H1 (cell line): ENCODE measurements around the gene MEGF11. TPM values are rescaled to one million over a fixed set of nuclear protein-coding genes. Genes with fewer than 3 reads are reported as not detected.

Experiments used
- BRCA1 ChIP-seq: IDR thresholded peaks from 2 replicates; pipeline ENCODE4 v1.6.1; 2012; ENCODE audit warnings: low read depth, low read length, improper control_type of control experiment
- EGR1 ChIP-seq: IDR thresholded peaks from 2 replicates; pipeline ENCODE4 v1.6.1; 2011; ENCODE audit warnings: low read depth, low read length, borderline replicate concordance
- HDAC6 ChIP-seq: IDR thresholded peaks from one replicate; pipeline ENCODE4 v1.7.1; 2012; ENCODE audit warnings: low read depth, mild to moderate bottlenecking, inconsistent platforms, low read length, moderate library complexity
- KDM5A ChIP-seq: fragments of 200-600 bp; IDR thresholded peaks from 2 replicates; pipeline ENCODE4 v1.7.1; 2012; ENCODE audit warnings: mild to moderate bottlenecking, low read length, inconsistent platforms, mixed read lengths
- SP2 ChIP-seq: IDR thresholded peaks from 2 replicates; pipeline ENCODE4 v1.6.1; 2012; ENCODE audit warnings: mild to moderate bottlenecking, low read length, inconsistent platforms
- SUZ12 ChIP-seq: fragments of 200-600 bp; sonication (generic); IDR thresholded peaks from 2 replicates; pipeline ENCODE4 v1.6.1; 2012; ENCODE audit warnings: mild to moderate bottlenecking, inconsistent platforms, low read length, moderate library complexity, mixed read lengths
- TAF7 ChIP-seq: optimal IDR thresholded peaks from 2 replicates; pipeline ENCODE3; 2011; ENCODE audit warnings: low read depth, mild to moderate bottlenecking, inconsistent platforms, low read length, moderate library complexity, borderline replicate concordance
- polyA plus RNA-seq, 7 experiments: library from polyadenylated mRNA; depleted of rRNA in 3 of 7; stranded (reverse) in 5 of 7; unstranded in 2 of 7; fragments of >200 nt in 5 of 7; fragments of 200-250 nt in 2 of 7; gene quantifications; 1 replicate in 5 of 7; 2 replicates in 1 of 7; 4 replicates in 1 of 7; pipeline versions ENCODE4 v1.2.1 to v1.2.3, GENCODE V29; 2011 to 2013; ENCODE audit warnings: missing spikeins in 2 of 7, mixed read lengths in 2 of 7
- total RNA-seq: library from RNA; stranded (reverse); fragmentation: NEBNext Ultra II Directional; extraction: Animal tissue kit (Norgen Biotek cat#: 25700); gene quantifications from 2 replicates; pipeline ENCODE4 v1.2.1, GENCODE V29; 2021
- TF ChIP-seq, protein P1 (sequence below): fragments of 300-600 bp; sonication (generic); IDR thresholded peaks from 2 replicates; pipeline ENCODE4 v1.7.1; 2012; ENCODE audit warnings: low read length, moderate library complexity, mild to moderate bottlenecking, inconsistent platforms; ENCODE audit not compliant: insufficient replicate concordance
- TF ChIP-seq, protein P2 (sequence below): IDR thresholded peaks from 2 replicates; pipeline ENCODE4 v1.6.1; 2012; ENCODE audit warnings: low read length, inconsistent platforms

Gene MEGF11
- total and polyA plus RNA-seq, 2 of the 8 experiments (the other 6 are each of a cell fraction or from before 2014, with no cell fraction given): 4.4 to 4.8 TPM

GRCh38 chr15:66253418-66254088 is at the start of gene MEGF11 (continued):
- TF ChIP-seq, protein P1, sequence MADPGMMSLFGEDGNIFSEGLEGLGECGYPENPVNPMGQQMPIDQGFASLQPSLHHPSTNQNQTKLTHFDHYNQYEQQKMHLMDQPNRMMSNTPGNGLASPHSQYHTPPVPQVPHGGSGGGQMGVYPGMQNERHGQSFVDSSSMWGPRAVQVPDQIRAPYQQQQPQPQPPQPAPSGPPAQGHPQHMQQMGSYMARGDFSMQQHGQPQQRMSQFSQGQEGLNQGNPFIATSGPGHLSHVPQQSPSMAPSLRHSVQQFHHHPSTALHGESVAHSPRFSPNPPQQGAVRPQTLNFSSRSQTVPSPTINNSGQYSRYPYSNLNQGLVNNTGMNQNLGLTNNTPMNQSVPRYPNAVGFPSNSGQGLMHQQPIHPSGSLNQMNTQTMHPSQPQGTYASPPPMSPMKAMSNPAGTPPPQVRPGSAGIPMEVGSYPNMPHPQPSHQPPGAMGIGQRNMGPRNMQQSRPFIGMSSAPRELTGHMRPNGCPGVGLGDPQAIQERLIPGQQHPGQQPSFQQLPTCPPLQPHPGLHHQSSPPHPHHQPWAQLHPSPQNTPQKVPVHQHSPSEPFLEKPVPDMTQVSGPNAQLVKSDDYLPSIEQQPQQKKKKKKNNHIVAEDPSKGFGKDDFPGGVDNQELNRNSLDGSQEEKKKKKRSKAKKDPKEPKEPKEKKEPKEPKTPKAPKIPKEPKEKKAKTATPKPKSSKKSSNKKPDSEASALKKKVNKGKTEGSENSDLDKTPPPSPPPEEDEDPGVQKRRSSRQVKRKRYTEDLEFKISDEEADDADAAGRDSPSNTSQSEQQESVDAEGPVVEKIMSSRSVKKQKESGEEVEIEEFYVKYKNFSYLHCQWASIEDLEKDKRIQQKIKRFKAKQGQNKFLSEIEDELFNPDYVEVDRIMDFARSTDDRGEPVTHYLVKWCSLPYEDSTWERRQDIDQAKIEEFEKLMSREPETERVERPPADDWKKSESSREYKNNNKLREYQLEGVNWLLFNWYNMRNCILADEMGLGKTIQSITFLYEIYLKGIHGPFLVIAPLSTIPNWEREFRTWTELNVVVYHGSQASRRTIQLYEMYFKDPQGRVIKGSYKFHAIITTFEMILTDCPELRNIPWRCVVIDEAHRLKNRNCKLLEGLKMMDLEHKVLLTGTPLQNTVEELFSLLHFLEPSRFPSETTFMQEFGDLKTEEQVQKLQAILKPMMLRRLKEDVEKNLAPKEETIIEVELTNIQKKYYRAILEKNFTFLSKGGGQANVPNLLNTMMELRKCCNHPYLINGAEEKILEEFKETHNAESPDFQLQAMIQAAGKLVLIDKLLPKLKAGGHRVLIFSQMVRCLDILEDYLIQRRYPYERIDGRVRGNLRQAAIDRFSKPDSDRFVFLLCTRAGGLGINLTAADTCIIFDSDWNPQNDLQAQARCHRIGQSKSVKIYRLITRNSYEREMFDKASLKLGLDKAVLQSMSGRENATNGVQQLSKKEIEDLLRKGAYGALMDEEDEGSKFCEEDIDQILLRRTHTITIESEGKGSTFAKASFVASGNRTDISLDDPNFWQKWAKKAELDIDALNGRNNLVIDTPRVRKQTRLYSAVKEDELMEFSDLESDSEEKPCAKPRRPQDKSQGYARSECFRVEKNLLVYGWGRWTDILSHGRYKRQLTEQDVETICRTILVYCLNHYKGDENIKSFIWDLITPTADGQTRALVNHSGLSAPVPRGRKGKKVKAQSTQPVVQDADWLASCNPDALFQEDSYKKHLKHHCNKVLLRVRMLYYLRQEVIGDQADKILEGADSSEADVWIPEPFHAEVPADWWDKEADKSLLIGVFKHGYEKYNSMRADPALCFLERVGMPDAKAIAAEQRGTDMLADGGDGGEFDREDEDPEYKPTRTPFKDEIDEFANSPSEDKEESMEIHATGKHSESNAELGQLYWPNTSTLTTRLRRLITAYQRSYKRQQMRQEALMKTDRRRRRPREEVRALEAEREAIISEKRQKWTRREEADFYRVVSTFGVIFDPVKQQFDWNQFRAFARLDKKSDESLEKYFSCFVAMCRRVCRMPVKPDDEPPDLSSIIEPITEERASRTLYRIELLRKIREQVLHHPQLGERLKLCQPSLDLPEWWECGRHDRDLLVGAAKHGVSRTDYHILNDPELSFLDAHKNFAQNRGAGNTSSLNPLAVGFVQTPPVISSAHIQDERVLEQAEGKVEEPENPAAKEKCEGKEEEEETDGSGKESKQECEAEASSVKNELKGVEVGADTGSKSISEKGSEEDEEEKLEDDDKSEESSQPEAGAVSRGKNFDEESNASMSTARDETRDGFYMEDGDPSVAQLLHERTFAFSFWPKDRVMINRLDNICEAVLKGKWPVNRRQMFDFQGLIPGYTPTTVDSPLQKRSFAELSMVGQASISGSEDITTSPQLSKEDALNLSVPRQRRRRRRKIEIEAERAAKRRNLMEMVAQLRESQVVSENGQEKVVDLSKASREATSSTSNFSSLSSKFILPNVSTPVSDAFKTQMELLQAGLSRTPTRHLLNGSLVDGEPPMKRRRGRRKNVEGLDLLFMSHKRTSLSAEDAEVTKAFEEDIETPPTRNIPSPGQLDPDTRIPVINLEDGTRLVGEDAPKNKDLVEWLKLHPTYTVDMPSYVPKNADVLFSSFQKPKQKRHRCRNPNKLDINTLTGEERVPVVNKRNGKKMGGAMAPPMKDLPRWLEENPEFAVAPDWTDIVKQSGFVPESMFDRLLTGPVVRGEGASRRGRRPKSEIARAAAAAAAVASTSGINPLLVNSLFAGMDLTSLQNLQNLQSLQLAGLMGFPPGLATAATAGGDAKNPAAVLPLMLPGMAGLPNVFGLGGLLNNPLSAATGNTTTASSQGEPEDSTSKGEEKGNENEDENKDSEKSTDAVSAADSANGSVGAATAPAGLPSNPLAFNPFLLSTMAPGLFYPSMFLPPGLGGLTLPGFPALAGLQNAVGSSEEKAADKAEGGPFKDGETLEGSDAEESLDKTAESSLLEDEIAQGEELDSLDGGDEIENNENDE: no peak
- TF ChIP-seq SUZ12 (no peak), BRCA1 (no peak), KDM5A (no peak), TAF7 (no peak), SP2 (no peak), HDAC6 (no peak), EGR1 (peak; percentile 55)
- TF ChIP-seq, protein P2, sequence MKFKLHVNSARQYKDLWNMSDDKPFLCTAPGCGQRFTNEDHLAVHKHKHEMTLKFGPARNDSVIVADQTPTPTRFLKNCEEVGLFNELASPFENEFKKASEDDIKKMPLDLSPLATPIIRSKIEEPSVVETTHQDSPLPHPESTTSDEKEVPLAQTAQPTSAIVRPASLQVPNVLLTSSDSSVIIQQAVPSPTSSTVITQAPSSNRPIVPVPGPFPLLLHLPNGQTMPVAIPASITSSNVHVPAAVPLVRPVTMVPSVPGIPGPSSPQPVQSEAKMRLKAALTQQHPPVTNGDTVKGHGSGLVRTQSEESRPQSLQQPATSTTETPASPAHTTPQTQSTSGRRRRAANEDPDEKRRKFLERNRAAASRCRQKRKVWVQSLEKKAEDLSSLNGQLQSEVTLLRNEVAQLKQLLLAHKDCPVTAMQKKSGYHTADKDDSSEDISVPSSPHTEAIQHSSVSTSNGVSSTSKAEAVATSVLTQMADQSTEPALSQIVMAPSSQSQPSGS: no peak
